ENCODE data around the gene ABLIM3.

DNA sequence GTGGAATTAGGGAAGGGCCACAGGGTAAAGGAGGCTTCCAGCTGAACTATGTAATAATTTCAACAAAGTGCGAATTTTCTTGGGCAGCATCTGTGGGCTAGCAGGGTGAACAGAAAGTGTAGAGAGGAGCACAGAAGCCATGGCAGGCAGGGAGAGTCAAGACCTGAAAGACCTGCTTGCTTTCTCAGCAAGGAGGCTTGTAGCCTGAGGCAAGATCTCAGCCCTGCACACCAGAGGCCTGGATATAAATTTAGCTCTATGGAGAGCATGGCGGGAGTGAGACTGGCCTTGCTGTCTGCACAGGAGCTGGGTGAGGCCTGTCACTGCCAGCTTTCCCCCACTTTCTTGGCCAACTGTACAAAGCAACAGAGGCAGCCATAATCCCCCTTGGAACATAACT lies 46.3 kb upstream of the ABLIM3 start:
- no peak for TF ChIP-seq YY1 (IDR thresholded peaks at IDR 0.05; ENCODE audit: insufficient read depth, insufficient read length)
- TF ChIP-seq ZNF274 (IDR thresholded peaks at IDR 0.05; ENCODE audit: low read depth, low read length), result no peak
- no peak for TF ChIP-seq SUZ12 (IDR thresholded peaks at IDR 0.05; ENCODE audit: extremely low read depth, insufficient read depth, insufficient read length)
